Measurements from ENCODE around the gene SIGLEC14. TPM values are rescaled to one million over a fixed set of nuclear protein-coding genes. Genes with fewer than 3 reads are reported as not detected.
"Not testable (repeated sequence)": the region's sequence is repeated elsewhere in the genome, so short reads cannot be mapped to it uniquely, and the experiment has no call there.

Gene SIGLEC14
- total and polyA plus RNA-seq, 5 donors from 2014 or later = 0.08 to 0.18 TPM; not detected in 3

DNA sequence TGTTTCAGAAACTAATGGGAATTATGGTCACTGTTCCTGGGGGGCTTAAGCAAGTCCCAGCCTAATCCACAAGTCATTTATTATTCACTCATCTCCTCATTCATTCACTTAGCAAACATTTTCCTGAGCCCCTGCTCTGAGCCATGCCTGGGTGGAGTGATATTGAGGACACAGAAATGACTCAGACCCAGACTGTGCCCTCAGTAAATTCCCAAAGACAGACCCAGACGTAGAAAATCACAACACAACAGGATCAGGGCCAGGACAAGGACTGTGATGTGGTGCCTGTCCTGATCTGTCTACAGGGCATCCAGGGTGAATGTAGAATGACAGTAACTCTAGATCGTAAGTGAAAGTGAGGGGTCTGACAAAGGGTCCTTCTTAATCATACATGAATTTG, 39.5 kb upstream of the SIGLEC14 start:
- no peak for DNase-seq
- Histone ChIP-seq H3K27me3 (ENCODE audit: control insufficient read depth, insufficient read depth, low read length) (peaks cover 2% of the 10 kb centered on the region), H3K9me3 (ENCODE audit: control insufficient read depth in 2 of 2, low read length in 2 of 2) (peaks cover 11 to 16% of the 10 kb centered on the region in 2 experiments), H3K36me3 (ENCODE audit: control insufficient read depth, insufficient read depth, low read length) (no peaks in the 10 kb centered on the region), H3K4me3 (ENCODE audit: low read depth, low read length) (no peak overlapping the region), H3K27ac (ENCODE audit: insufficient read depth, low read length, poor library complexity, severe bottlenecking) (no peak overlapping the region), H3K4me1 (ENCODE audit: control insufficient read depth, insufficient read depth, low read length, poor library complexity, severe bottlenecking) (peaks cover 15% of the 10 kb centered on the region)
- H3K27me3 Mint-ChIP-seq = peaks cover 28% of the 10 kb centered on the region
- no peak overlapping the region for H3K27ac Mint-ChIP-seq
- H3K9me3 Mint-ChIP-seq = peaks cover 2 to 21% (median 9%) of the 10 kb centered on the region in 7 donors
- peaks cover 0 to 17% (median 0%) of the 10 kb centered on the region in 4 donors for H3K4me1 Mint-ChIP-seq
- ATAC-seq (ENCODE audit: low read depth in 2 of 2) = no peak
- H3K36me3 Mint-ChIP-seq = no peaks in the 10 kb centered on the region
- H3K4me3 Mint-ChIP-seq = no peak overlapping the region

- ATAC-seq (ENCODE audit: low read depth in 2 of 2) (no peak), DNase-seq (no peak)
- H3K27me3 ChIP-seq (ENCODE audit: control insufficient read depth, insufficient read depth, low read length) = peaks cover 4% of the 10 kb centered on the region
- Mint-ChIP-seq H3K4me1 (peaks cover 0 to 4% (median 2%) of the 10 kb centered on the region in 4 donors), H3K4me3 (no peak overlapping the region), H3K9me3 (peaks cover 4 to 24% (median 9%) of the 10 kb centered on the region in 7 donors), H3K27ac (no peak overlapping the region), H3K27me3 (peaks cover 14% of the 10 kb centered on the region), H3K36me3 (no peaks in the 10 kb centered on the region)
- no peak overlapping the region for H3K27ac ChIP-seq (ENCODE audit: insufficient read depth, low read length, poor library complexity, severe bottlenecking)
- H3K4me1 ChIP-seq (ENCODE audit: control insufficient read depth, insufficient read depth, low read length, poor library complexity, severe bottlenecking) = no peaks in the 10 kb centered on the region
- peaks cover 11 to 13% of the 10 kb centered on the region in 2 experiments for H3K9me3 ChIP-seq (ENCODE audit: control insufficient read depth in 2 of 2, low read length in 2 of 2)
- no peaks in the 10 kb centered on the region for H3K36me3 ChIP-seq (ENCODE audit: control insufficient read depth, insufficient read depth, low read length)
- H3K4me3 ChIP-seq (ENCODE audit: low read depth, low read length) = no peak overlapping the region
These were observed 34.8 kb upstream of the SIGLEC14 start for GRCh38 chr19:51681286-51681941.

DNA sequence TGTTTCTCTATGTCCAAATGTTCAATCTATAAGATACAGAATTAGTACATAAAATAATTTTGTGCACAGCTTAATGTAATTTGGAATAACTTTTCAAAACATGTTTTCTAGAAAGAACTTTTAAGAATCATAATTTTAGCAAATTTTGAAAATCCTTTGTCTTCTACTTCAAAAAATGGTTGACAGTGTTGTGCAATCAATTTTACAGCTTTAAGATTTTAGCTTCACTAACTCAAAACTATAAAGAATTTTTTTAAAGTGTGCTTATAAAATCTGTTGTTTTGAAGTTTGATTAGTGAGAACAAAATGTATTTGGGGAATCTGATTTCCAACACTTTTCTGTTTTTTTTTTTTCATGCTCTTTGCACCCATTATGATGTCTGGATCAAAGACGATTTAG, 33.8 kb upstream of the SIGLEC14 start:
- no peak overlapping the region for H3K4me3 ChIP-seq (ENCODE audit: low read depth, low read length)
- H3K4me3 Mint-ChIP-seq = no peak overlapping the region
- no peak overlapping the region for H3K27ac Mint-ChIP-seq
- H3K36me3 ChIP-seq (ENCODE audit: control insufficient read depth, insufficient read depth, low read length) = no peaks in the 10 kb centered on the region
- H3K36me3 Mint-ChIP-seq = no peaks in the 10 kb centered on the region
- peaks cover 0 to 4% (median 2%) of the 10 kb centered on the region in 4 donors for H3K4me1 Mint-ChIP-seq
- H3K9me3 Mint-ChIP-seq = peaks cover 4 to 19% (median 6%) of the 10 kb centered on the region in 7 donors
- H3K4me1 ChIP-seq (ENCODE audit: control insufficient read depth, insufficient read depth, low read length, poor library complexity, severe bottlenecking) = no peaks in the 10 kb centered on the region
- peaks cover 14% of the 10 kb centered on the region for H3K27me3 Mint-ChIP-seq
- peaks cover 4% of the 10 kb centered on the region for H3K27me3 ChIP-seq (ENCODE audit: control insufficient read depth, insufficient read depth, low read length)
- no peak for DNase-seq
- H3K9me3 ChIP-seq (ENCODE audit: control insufficient read depth in 2 of 2, low read length in 2 of 2) = peaks cover 9 to 11% of the 10 kb centered on the region in 2 experiments
- ATAC-seq (ENCODE audit: low read depth in 2 of 2) = no peak
- no peak overlapping the region for H3K27ac ChIP-seq (ENCODE audit: insufficient read depth, low read length, poor library complexity, severe bottlenecking)

GRCh38 chr19:51676566-51677083, 30.0 kb upstream of the SIGLEC14 start:
- ATAC-seq (ENCODE audit: low read depth in 2 of 2) (no peak), DNase-seq (no peak)
- no peaks in the 10 kb centered on the region for H3K36me3 Mint-ChIP-seq
- no peaks in the 10 kb centered on the region for H3K36me3 ChIP-seq (ENCODE audit: control insufficient read depth, insufficient read depth, low read length)
- peaks cover 2% of the 10 kb centered on the region for H3K27me3 ChIP-seq (ENCODE audit: control insufficient read depth, insufficient read depth, low read length)
- H3K27me3 Mint-ChIP-seq = peaks cover 4% of the 10 kb centered on the region
- H3K27ac Mint-ChIP-seq = no peak overlapping the region
- peaks cover 0 to 4% (median 2%) of the 10 kb centered on the region in 4 donors for H3K4me1 Mint-ChIP-seq
- no peaks in the 10 kb centered on the region for H3K4me1 ChIP-seq (ENCODE audit: control insufficient read depth, insufficient read depth, low read length, poor library complexity, severe bottlenecking)
- H3K4me3 Mint-ChIP-seq = no peak overlapping the region
- peaks cover 0 to 1% of the 10 kb centered on the region in 2 experiments for H3K9me3 ChIP-seq (ENCODE audit: control insufficient read depth in 2 of 2, low read length in 2 of 2)
- no peak overlapping the region for H3K27ac ChIP-seq (ENCODE audit: insufficient read depth, low read length, poor library complexity, severe bottlenecking)
- H3K4me3 ChIP-seq (ENCODE audit: low read depth, low read length) = no peak overlapping the region
- peaks cover 0 to 6% (median 0%) of the 10 kb centered on the region in 7 donors for H3K9me3 Mint-ChIP-seq

- not testable (repeated sequence) for H3K27ac Mint-ChIP-seq; H3K9me3 Mint-ChIP-seq; H3K4me3 Mint-ChIP-seq; H3K36me3 Mint-ChIP-seq; H3K4me1 Mint-ChIP-seq; H3K27me3 ChIP-seq (ENCODE audit: control insufficient read depth, insufficient read depth, low read length); H3K9me3 ChIP-seq (ENCODE audit: control insufficient read depth in 2 of 2, low read length in 2 of 2); H3K27me3 Mint-ChIP-seq; H3K27ac ChIP-seq (ENCODE audit: insufficient read depth, low read length, poor library complexity, severe bottlenecking); H3K36me3 ChIP-seq (ENCODE audit: control insufficient read depth, insufficient read depth, low read length); H3K4me1 ChIP-seq (ENCODE audit: control insufficient read depth, insufficient read depth, low read length, poor library complexity, severe bottlenecking); ATAC-seq (ENCODE audit: low read depth in 2 of 2); H3K4me3 ChIP-seq (ENCODE audit: low read depth, low read length)
- peak in 1 of 3 donors; percentile 32 for DNase-seq
These were observed 29.4 kb upstream of the SIGLEC14 start for GRCh38 chr19:51675911-51676565.

GRCh38 chr19:51668216-51668615, 21.6 kb upstream of the SIGLEC14 start:
- Histone ChIP-seq H3K4me1 (ENCODE audit: control insufficient read depth, insufficient read depth, low read length, poor library complexity, severe bottlenecking) (no peaks in the 10 kb centered on the region), H3K27me3 (ENCODE audit: control insufficient read depth, insufficient read depth, low read length) (peaks cover 6% of the 10 kb centered on the region), H3K9me3 (ENCODE audit: control insufficient read depth in 2 of 2, low read length in 2 of 2) (peaks cover 0 to 4% of the 10 kb centered on the region in 2 experiments), H3K36me3 (ENCODE audit: control insufficient read depth, insufficient read depth, low read length) (no peaks in the 10 kb centered on the region), H3K4me3 (ENCODE audit: low read depth, low read length) (no peak overlapping the region), H3K27ac (ENCODE audit: insufficient read depth, low read length, poor library complexity, severe bottlenecking) (no peak overlapping the region)
- DNase-seq (no peak), ATAC-seq (ENCODE audit: low read depth in 2 of 2) (no peak)
- Mint-ChIP-seq H3K27ac (no peak overlapping the region), H3K27me3 (peaks cover 5% of the 10 kb centered on the region), H3K9me3 (peaks cover 0 to 5% (median 0%) of the 10 kb centered on the region in 7 donors), H3K36me3 (peaks cover 3% of the 10 kb centered on the region), H3K4me1 (no peaks in the 10 kb centered on the region), H3K4me3 (no peak overlapping the region)

DNA sequence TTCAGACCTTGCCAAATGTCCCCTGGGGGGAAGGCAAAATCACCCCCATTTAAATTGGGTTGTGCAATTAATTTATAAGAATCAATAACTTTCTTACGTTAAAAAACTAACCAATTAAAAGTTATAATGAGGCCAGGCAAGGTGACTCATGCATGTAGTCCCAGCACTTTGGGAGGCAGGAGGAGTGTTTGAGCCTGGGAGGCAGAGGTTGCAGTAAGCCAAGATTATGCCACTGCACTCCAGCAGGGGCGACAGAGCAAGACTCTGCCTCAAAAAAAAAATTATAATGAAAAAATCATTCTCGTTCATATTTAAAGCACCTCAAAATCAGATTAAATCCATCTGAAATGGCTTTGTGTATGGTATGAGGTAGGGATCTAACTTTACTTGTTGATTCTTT, 18.4 kb upstream of the SIGLEC14 start:
- Mint-ChIP-seq H3K4me1 (no peaks in the 10 kb centered on the region), H3K4me3 (no peak overlapping the region), H3K27ac (no peak overlapping the region), H3K36me3 (peaks cover 3% of the 10 kb centered on the region), H3K9me3 (peaks cover 0 to 4% (median 0%) of the 10 kb centered on the region in 7 donors), H3K27me3 (peaks cover 9% of the 10 kb centered on the region)
- no peak for ATAC-seq (ENCODE audit: low read depth in 2 of 2)
- Histone ChIP-seq H3K4me1 (ENCODE audit: control insufficient read depth, insufficient read depth, low read length, poor library complexity, severe bottlenecking) (no peaks in the 10 kb centered on the region), H3K27ac (ENCODE audit: insufficient read depth, low read length, poor library complexity, severe bottlenecking) (no peak overlapping the region), H3K4me3 (ENCODE audit: low read depth, low read length) (no peak overlapping the region), H3K27me3 (ENCODE audit: control insufficient read depth, insufficient read depth, low read length) (peaks cover 2% of the 10 kb centered on the region), H3K9me3 (ENCODE audit: control insufficient read depth in 2 of 2, low read length in 2 of 2) (no peaks in the 10 kb centered on the region), H3K36me3 (ENCODE audit: control insufficient read depth, insufficient read depth, low read length) (no peaks in the 10 kb centered on the region)
- no peak for DNase-seq
